GM21526 (cell line): ENCODE measurements around the gene IGFL2.
"Not testable (repeated sequence)": the region's sequence is repeated elsewhere in the genome, so short reads cannot be mapped to it uniquely, and the experiment has no call there.

Experiments
- ATAC-seq: cut with Tn5 transposase; IDR thresholded peaks from one replicate; pipeline ENCODE4 v1.9.1; 2021; ENCODE audit warnings: moderate library complexity; ENCODE audit not compliant: unreplicated experiment, low FRiP score

The IGFL2 gene

GRCh38 chr19:46186101-46186716, 38.2 kb downstream of the IGFL2 start:
- ATAC-seq = no peak

GRCh38 chr19:46186717-46187101, 38.7 kb downstream of the IGFL2 start:
- ATAC-seq = no peak

- ATAC-seq = no peak
Observed at GRCh38 chr19:46189971-46190888, 42.2 kb downstream of the IGFL2 start.

DNA sequence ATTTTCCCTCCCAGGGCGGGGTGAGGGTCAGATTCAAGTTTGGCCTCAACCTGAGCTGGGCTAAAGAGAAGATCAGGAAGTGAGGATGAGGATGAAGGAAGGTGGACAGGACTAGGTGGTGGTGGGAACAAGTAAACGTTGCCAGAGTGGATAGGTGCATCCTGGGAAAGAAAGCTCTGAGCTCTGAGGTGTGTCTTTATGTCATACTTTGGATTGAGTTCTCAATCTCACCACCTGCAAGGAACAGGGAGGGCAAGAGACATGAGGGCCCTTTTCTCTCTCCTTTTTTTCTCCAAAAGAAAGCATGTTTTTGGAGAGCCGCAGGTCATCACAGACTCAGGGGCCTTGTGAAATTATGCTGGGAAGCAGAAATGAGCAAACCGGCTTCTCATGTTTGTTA, 43.3 kb downstream of the IGFL2 start:
- no peak for ATAC-seq

DNA sequence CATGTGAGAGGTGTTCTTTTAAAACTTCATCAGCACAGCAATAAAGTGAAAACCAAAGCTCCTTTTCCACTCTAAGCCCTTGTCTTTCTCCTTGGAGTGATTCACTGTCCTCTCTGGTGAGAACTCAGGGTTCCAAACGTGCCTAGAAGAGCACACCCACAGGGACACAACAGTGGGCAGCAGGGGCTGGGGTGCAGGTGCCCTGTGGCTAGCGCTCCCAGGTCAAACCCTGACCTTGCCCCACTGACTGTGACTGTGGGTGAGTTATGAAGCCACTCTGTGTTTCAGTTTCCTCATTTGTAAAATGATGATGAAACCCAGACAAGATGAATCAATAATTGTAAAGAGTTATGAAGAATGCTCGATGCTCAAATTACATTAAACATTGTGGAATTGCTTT, 43.9 kb downstream of the IGFL2 start:
- no peak for ATAC-seq

DNA sequence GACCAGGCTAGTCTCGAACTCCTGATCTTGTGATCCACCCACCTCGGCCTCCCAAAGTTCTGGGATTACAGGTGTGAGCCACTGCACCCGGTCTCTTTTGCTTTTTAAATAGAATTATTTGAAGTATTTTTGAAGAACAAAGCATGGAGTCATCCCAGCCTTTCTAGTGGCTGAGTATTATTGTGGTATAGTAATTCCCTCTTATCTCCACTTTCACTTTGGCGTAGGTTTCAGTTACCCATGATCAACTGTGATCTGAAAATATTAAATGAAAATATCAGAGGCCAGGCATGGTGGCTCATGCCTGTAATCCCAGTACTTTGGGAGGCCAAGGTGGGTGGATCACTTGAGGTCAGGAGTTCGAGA, 44.6 kb downstream of the IGFL2 start:
- ATAC-seq = not testable (repeated sequence)

GRCh38 chr19:46192992-46193650, 45.1 kb downstream of the IGFL2 start:
- ATAC-seq = no peak

GRCh38 chr19:46193678-46194077, 45.6 kb downstream of the IGFL2 start:
- ATAC-seq = no peak

DNA sequence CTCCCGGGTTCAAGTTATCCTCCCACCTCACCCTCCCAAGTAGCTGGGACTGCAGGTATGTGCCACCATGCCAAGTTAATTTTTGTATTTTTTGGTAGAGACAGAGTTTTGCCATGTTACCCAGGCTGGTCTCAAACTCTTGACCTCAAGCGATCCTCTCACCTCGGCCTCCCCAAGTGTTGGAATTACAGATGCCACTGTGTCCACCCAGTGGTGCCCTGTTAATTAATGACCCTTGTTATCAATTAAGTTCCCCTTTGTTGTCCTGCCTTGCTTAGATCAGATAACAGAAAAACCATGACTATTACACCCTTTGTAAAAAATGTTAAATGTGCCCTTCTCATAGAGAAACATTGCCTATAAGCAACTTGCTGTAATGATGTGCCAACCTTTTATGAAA, 47.1 kb downstream of the IGFL2 start:
- no peak for ATAC-seq

- not testable (repeated sequence) for ATAC-seq
Observed at GRCh38 chr19:46195919-46196318, 47.9 kb downstream of the IGFL2 start.

DNA sequence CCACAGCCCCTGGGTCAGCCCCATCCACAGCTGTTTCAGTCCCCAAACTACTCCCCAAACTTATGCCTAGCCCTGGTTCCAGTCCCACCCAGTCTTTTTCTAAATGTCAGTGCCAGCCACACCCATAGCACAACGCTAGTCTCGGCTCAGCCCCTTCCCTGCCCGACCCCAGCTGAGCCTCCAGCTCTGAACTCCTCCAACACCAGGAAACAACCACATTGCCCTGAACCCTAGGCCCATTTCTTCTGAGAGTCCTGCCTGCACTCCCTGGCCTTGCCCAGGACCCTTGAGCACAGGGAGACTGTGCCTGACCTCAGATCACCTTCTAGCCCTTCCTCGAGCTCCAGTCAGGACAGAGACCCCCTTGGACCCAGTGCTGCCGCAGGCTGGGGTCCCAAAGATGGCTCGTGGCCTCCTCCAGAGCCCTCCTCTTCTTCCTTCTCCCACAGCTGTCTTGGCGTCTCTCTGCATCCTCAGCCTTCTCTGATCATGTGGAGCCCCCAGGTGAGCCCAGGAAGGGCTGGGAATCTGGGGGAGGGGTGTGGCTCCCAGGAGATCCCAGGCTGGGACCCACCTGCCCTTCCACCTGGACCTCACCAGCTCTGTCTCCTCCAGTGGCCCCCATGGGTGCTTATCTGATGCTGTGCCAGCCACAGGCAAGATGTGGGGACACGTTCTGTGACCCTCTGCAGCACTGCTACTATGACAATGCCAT, 48.5 kb downstream of the IGFL2 start:
- no peak for ATAC-seq

- no peak for ATAC-seq
Observed at GRCh38 chr19:46197314-46198070, 49.5 kb downstream of the IGFL2 start.

DNA sequence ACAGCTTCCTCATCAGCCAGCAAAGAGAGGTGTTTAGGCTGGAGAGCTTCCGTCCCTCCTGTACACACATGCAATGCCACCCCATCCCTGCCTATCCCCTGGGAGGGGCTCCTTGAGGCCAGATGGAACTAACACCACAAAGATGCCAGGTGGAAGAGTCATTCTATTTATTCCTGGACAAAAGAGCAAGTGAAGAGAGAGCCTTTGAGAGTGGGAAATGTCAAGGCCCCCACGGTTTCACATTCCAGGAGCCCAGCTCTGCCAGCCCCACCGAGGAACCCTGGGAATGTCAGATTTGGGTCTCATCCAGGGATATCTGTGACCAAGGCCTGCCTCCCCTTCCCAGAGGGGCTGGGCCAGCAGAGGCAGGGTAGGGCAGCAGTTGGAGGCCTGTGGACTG, 50.7 kb downstream of the IGFL2 start:
- ATAC-seq = no peak

- no peak for ATAC-seq
Observed at GRCh38 chr19:46201454-46202310, 53.6 kb downstream of the IGFL2 start.

DNA sequence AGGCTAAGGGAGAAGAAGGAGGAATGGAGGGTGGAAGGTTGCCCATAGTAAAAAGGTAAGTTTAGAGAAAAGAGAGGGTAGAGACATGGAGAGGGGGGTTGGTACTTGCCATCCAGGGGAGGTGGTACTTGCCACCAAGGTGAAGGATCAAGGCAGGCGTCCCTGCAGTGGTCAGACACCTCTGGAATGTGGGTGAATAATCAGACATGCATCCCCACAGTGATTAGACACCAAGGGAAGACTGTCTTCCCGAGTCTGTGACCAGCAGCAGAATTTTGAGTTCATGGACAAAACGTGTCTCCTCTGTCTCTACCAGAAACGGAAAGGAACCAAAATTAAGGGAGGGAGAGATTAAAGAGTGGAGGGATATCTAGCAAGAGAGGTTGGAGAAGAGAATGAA, 54.4 kb downstream of the IGFL2 start:
- ATAC-seq = no peak

- no peak for ATAC-seq
Observed at GRCh38 chr19:46202872-46203860, 55.1 kb downstream of the IGFL2 start.

DNA sequence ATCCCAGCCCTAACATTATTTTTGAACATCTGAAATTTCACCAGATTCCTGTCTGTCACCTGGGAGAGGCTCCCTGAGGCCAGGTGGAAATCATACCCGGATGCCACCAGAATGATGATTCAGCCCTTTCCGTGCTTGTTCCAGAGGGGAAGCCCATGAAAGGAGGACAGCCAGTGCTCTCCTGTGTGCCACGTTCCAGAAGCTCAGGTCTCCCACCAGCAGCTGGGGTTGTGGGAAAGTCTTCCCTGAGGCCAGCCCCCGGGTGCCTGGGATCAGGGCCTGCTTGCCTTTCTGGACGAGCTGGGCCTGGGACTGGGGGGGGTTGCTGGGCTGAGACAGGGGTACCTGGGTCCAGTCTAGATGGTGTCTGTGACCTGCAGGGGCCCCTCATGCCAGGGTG, 56.0 kb downstream of the IGFL2 start:
- no peak for ATAC-seq
